Adrenal gland (tissue), 12 donors: Measurements from ENCODE around the gene RXRB. TPM values are rescaled to one million over a fixed set of nuclear protein-coding genes. Genes with fewer than 3 reads are reported as not detected.

Source experiments
- DNase-seq, 7 donors: peaks; one replicate each; pipeline ENCODE4 v3.0.0-alpha.2; 2019 to 2020
- H3K27ac ChIP-seq, 5 donors: fragments of 200-600 bp; sonication (generic) in 4 of 5; 1 replicate in 3 of 5; 2 replicates in 2 of 5; pipeline versions ENCODE4 v1.5.1 to v1.8.0; 2016 to 2020; ENCODE audit warnings: mild to moderate bottlenecking in 1 of 5
- H3K27me3 ChIP-seq: fragments of 200-600 bp; 2 replicates; pipeline ENCODE4 v1.8.0; 2021
- H3K36me3 ChIP-seq, 2 donors: fragments of 200-600 bp; replicated peaks in 1 of 2; 1 replicate in 1 of 2; 2 replicates in 1 of 2; pipeline versions ENCODE4 v1.5.1 to v1.8.0; 2018 to 2022
- H3K4me1 ChIP-seq, 2 donors: fragments of 200-600 bp; replicated peaks in 1 of 2; 1 replicate in 1 of 2; 2 replicates in 1 of 2; pipeline versions ENCODE4 v1.5.1 to v1.8.0; 2018 to 2021
- H3K4me3 ChIP-seq, 4 donors: fragments of 200-600 bp; sonication (generic) in 3 of 4; one replicate each; pipeline ENCODE4 v1.5.1; 2016 to 2018
- H3K9me3 ChIP-seq, 3 donors: fragments of 200-600 bp; sonication (generic) in 1 of 3; replicated peaks in 1 of 3; 1 replicate in 2 of 3; 2 replicates in 1 of 3; pipeline versions ENCODE4 v1.5.1 to v1.8.0; 2016 to 2021
- CTCF ChIP-seq, 6 experiments: fragments of 450-650 bp in 4 of 6; fragments of 200-600 bp in 2 of 6; sonication (generic) in 1 of 6; IDR thresholded peaks; 1 replicate in 5 of 6; 2 replicates in 1 of 6; pipeline versions ENCODE4 v1.5.1 to v1.8.0; 2016 to 2021; ENCODE audit warnings: antibody characterized with exemption in 6 of 6, mild to moderate bottlenecking in 2 of 6, moderate library complexity in 1 of 6
- POLR2A ChIP-seq, 2 donors: fragments of 450-650 bp; IDR thresholded peaks; one replicate each; pipeline ENCODE4 v1.6.1; 2017; ENCODE audit warnings: antibody characterized with exemption in 2 of 2, mild to moderate bottlenecking in 2 of 2, moderate library complexity in 1 of 2
- WGBS, 4 donors: extraction: QIAGEN DNeasy Blood & Tissue Kit in 2 of 4; methylation state at CpG; one replicate each; pipeline versions ENCODE4 v1.1.5 to v1.1.7; 2013 to 2017; 5-methylcytosine and 5-hydroxymethylcytosine counted together
- intact Hi-C, 2 donors: fragments of 100-400 bp; cut with DNase I; formaldehyde crosslinking; loops; one replicate each; pipeline versions ENCODE4 v1.14.1 to v1.15.0; 2022 to 2023
- polyA plus RNA-seq, 3 donors: library from polyadenylated mRNA; stranded (reverse); fragments of 200-250 nt in 2 of 3; fragments of 350-450 nt in 1 of 3; fragmentation: Illumina TruSeq in 1 of 3; extraction: RNeasy Lipid Tissue Mini Kit (QIAGEN cat#74804) in 1 of 3; gene quantifications; one replicate each; pipeline ENCODE4 v1.2.3, GENCODE V29; 2013 to 2014
- total RNA-seq, 9 donors: library from RNA; depleted of rRNA in 4 of 9; stranded (reverse); fragments of >200 nt in 4 of 9; fragments of 120-200 nt in 1 of 9; fragmentation: NEBNext Ultra II Directional in 1 of 9; extraction: Animal tissue kit (Norgen Biotek cat#: 25700) in 1 of 9; gene quantifications; one replicate each; pipeline versions ENCODE4 v1.1.0 to v1.2.4, GENCODE V29; 2013 to 2023
- donor health status: healthy with polysubstance abuse.
- donor health status: Bipolar disorder and iron deficiency.
- donor health status: DM: yes; HTN: yes; CAD: no.
- donor health status: DM: no; HTN: no; CAD: no.
- donor health status: DM: no; HTN: no; CAD: no.
- donor health status: DM: yes; HTN: yes; CAD: no.

RXRB gene
- total and polyA plus RNA-seq, 12 donors: 15.8 to 75.9 (median 33.2) TPM

DNA sequence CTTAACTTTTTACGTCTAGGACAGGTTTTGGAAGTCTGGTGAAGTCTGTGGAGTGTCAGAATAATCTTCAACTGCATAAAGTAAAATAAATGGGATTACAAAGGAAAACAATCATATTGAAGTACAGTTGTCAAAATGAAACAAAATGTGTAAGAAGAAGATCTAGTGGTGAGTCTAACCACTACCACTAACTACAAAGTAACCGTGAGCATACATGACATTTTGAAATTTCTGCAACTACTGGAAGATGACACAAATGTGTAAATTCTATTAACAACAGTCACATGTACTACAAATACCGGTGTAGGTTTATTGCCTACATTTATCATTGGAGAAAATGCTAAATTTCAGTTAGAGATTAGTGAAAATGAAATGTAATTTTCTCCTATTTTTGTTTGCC, 41.5 kb upstream of the RXRB start:
- Histone ChIP-seq H3K27ac (no peak overlapping the region), H3K27me3 (peaks cover 10% of the 10 kb centered on the region), H3K4me1 (peaks cover 0 to 3% of the 10 kb centered on the region in 2 donors), H3K36me3 (no peaks in the 10 kb centered on the region), H3K9me3 (no peaks in the 10 kb centered on the region), H3K4me3 (no peak overlapping the region)
- intact Hi-C loops: loop anchor here in 1 of 2 donors (10.0 kb wide), 2 partner anchors 127 to 227 kb away; no protein-coding TSS in a partner anchor
- no peak for DNase-seq
- TF ChIP-seq POLR2A (IDR thresholded peaks at IDR 0.05): no peak
- TF ChIP-seq CTCF (IDR thresholded peaks at IDR 0.05): no peak
- WGBS, 4 donors: 49 to 62% (median 59%) methylated on average over 3 of the region's 3 CpGs

DNA sequence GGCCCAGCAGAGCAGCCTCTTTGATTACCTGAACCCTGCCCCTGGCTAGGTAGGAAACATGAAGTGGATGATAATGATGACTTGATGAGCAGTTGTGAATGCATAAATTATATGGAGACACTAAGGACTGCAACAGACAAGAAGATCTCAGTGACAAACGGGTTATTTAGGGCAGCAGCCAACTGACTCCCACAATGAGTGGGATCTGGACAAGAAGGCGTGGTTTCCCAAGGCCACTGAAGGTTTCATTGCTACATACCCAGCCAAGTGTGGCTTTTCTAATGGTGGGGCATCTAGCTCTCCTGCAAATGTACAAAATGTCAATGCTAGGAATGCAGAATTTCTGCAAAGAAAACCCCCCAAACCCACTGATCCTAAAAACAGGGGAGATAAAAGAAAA, 37.3 kb upstream of the RXRB start:
- Histone ChIP-seq H3K4me3 (no peak overlapping the region), H3K9me3 (no peaks in the 10 kb centered on the region), H3K36me3 (no peaks in the 10 kb centered on the region), H3K27me3 (peaks cover 16% of the 10 kb centered on the region), H3K27ac (no peak overlapping the region), H3K4me1 (peaks cover 0 to 3% of the 10 kb centered on the region in 2 donors)
- peak in 2 of 7 donors; percentile 50 to 56 for DNase-seq
- intact Hi-C loops: no loop called here
- WGBS, 4 donors: 26 to 59% (median 39%) methylated on average over 2 of the region's 2 CpGs
- TF ChIP-seq POLR2A (IDR thresholded peaks at IDR 0.05) (no peak), CTCF (IDR thresholded peaks at IDR 0.05) (no peak)

GRCh38 chr6:33236852-33237251, 36.4 kb upstream of the RXRB start:
- peaks cover 0 to 3% of the 10 kb centered on the region in 2 donors for H3K4me1 ChIP-seq
- no peak for DNase-seq
- no peak overlapping the region for H3K4me3 ChIP-seq
- intact Hi-C loops: no loop called here
- TF ChIP-seq CTCF (IDR thresholded peaks at IDR 0.05): no peak
- TF ChIP-seq POLR2A (IDR thresholded peaks at IDR 0.05): no peak
- H3K27ac ChIP-seq: no peak overlapping the region
- 88 to 99% (median 90%) methylated on average over 4 to 6 of the region's 6 CpGs for WGBS, 4 donors
- no peaks in the 10 kb centered on the region for H3K36me3 ChIP-seq
- H3K9me3 ChIP-seq: no peaks in the 10 kb centered on the region
- H3K27me3 ChIP-seq: peaks cover 16% of the 10 kb centered on the region

DNA sequence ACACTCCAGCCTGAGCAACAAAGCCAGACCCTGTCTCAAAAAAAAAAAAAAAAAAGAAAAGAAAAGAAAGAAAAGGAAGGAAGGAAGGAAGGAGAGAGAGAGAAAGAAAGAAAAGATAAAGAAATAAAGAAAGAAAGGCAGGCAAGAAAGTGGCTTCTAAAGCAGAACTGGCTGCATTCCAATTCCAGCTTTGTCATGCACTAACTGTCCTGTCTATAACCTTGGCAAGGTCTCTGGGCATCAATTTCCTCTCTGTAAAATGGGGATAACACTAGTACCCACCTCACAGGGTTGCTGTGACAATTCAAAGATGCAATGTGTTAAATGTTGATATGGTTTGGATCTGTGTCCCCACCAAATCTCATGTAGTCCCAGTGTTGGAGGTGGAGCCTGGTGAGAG, 35.9 kb upstream of the RXRB start:
- intact Hi-C loops: no loop called here

More for the DNA sequence above, 35.9 kb upstream of the RXRB start:
- no peak overlapping the region for H3K4me3 ChIP-seq
- no peak overlapping the region for H3K27ac ChIP-seq
- H3K9me3 ChIP-seq: no peaks in the 10 kb centered on the region
- no peaks in the 10 kb centered on the region for H3K36me3 ChIP-seq
- peaks cover 0 to 3% of the 10 kb centered on the region in 2 donors for H3K4me1 ChIP-seq
- H3K27me3 ChIP-seq: peaks cover 16% of the 10 kb centered on the region
- no peak for TF ChIP-seq POLR2A (IDR thresholded peaks at IDR 0.05)
- no peak for TF ChIP-seq CTCF (IDR thresholded peaks at IDR 0.05)
- no peak for DNase-seq
